ENCODE results near the gene CHCHD3. TPM values are rescaled to one million over a fixed set of nuclear protein-coding genes. Genes with fewer than 3 reads are reported as not detected.

The CHCHD3 gene
- total RNA-seq, 3 donors from 2014 or later, result 52.1 to 59.4 (median 53.1) TPM

GRCh38 chr7:133051066-133051465, 30.8 kb downstream of the CHCHD3 start:
- no peak for DNase-seq (ENCODE audit: low spot score in 2 of 2)
- intact Hi-C loops (cut with DNase I; ENCODE audit: low total_unique reads), result no loop called here
- peaks cover 0 to 4% of the 10 kb centered on the region in 2 donors for H3K4me1 ChIP-seq
- TF ChIP-seq POLR2A (IDR thresholded peaks at IDR 0.05) (no peak), CTCF (IDR thresholded peaks at IDR 0.05) (no peak), POLR2AphosphoS5 (IDR thresholded peaks at IDR 0.05) (no peak)
- no peak overlapping the region for H3K27ac ChIP-seq
- no peaks in the 10 kb centered on the region for H3K27me3 ChIP-seq
- H3K4me3 ChIP-seq, result no peak overlapping the region
- H3K36me3 ChIP-seq, result no peaks in the 10 kb centered on the region
- no peaks in the 10 kb centered on the region for H3K9me3 ChIP-seq

GRCh38 chr7:133050200-133050995, 31.5 kb downstream of the CHCHD3 start:
- no peak for DNase-seq (ENCODE audit: low spot score in 2 of 2)
- Histone ChIP-seq H3K36me3 (no peaks in the 10 kb centered on the region), H3K27ac (no peak overlapping the region), H3K4me1 (peaks cover 0 to 4% of the 10 kb centered on the region in 2 donors), H3K4me3 (no peak overlapping the region), H3K9me3 (no peaks in the 10 kb centered on the region), H3K27me3 (no peaks in the 10 kb centered on the region)
- TF ChIP-seq CTCF (IDR thresholded peaks at IDR 0.05), result no peak
- no peak for TF ChIP-seq POLR2A (IDR thresholded peaks at IDR 0.05)
- no peak for TF ChIP-seq POLR2AphosphoS5 (IDR thresholded peaks at IDR 0.05)
- intact Hi-C loops (cut with DNase I; ENCODE audit: low total_unique reads), result no loop called here

GRCh38 chr7:133048589-133048988, 33.3 kb downstream of the CHCHD3 start:
- Histone ChIP-seq H3K36me3 (no peaks in the 10 kb centered on the region), H3K9me3 (no peaks in the 10 kb centered on the region), H3K27ac (no peak overlapping the region), H3K27me3 (no peaks in the 10 kb centered on the region), H3K4me3 (no peak overlapping the region), H3K4me1 (peaks cover 0 to 4% of the 10 kb centered on the region in 2 donors)
- TF ChIP-seq POLR2A (IDR thresholded peaks at IDR 0.05), result no peak
- TF ChIP-seq POLR2AphosphoS5 (IDR thresholded peaks at IDR 0.05), result no peak
- TF ChIP-seq CTCF (IDR thresholded peaks at IDR 0.05), result no peak
- intact Hi-C loops (cut with DNase I; ENCODE audit: low total_unique reads), result no loop called here
- no peak for DNase-seq (ENCODE audit: low spot score in 2 of 2)

GRCh38 chr7:133047321-133047720, 34.6 kb downstream of the CHCHD3 start:
- no peak overlapping the region for H3K4me3 ChIP-seq
- H3K27ac ChIP-seq, result no peak overlapping the region
- H3K27me3 ChIP-seq, result no peaks in the 10 kb centered on the region
- no peak for DNase-seq (ENCODE audit: low spot score in 2 of 2)
- no peaks in the 10 kb centered on the region for H3K9me3 ChIP-seq
- no peaks in the 10 kb centered on the region for H3K36me3 ChIP-seq
- intact Hi-C loops (cut with DNase I; ENCODE audit: low total_unique reads), result no loop called here
- H3K4me1 ChIP-seq, result peaks cover 0 to 4% of the 10 kb centered on the region in 2 donors
- TF ChIP-seq POLR2AphosphoS5 (IDR thresholded peaks at IDR 0.05) (no peak), CTCF (IDR thresholded peaks at IDR 0.05) (no peak), POLR2A (IDR thresholded peaks at IDR 0.05) (no peak)

- TF ChIP-seq CTCF (IDR thresholded peaks at IDR 0.05), result no peak
- TF ChIP-seq POLR2AphosphoS5 (IDR thresholded peaks at IDR 0.05), result no peak
- TF ChIP-seq POLR2A (IDR thresholded peaks at IDR 0.05), result no peak
- Histone ChIP-seq H3K27me3 (no peaks in the 10 kb centered on the region), H3K36me3 (no peaks in the 10 kb centered on the region), H3K4me1 (no peaks in the 10 kb centered on the region), H3K9me3 (no peaks in the 10 kb centered on the region), H3K27ac (no peak overlapping the region), H3K4me3 (no peak overlapping the region)
- intact Hi-C loops (cut with DNase I; ENCODE audit: low total_unique reads), result no loop called here
- no peak for DNase-seq (ENCODE audit: low spot score in 2 of 2)
Measured at GRCh38 chr7:133044722-133045473, 37.0 kb downstream of the CHCHD3 start.

Data from breast epithelium (tissue), 4 donors.